ENCODE data around the gene ELAVL3.

The ELAVL3 gene

GRCh38 chr19:11405846-11406643 is 74.8 kb downstream of the ELAVL3 start:
- DNase-seq = no peak

GRCh38 chr19:11404588-11405222 is 76.1 kb downstream of the ELAVL3 start:
- no peak for DNase-seq

- no peak for DNase-seq
Measured at GRCh38 chr19:11401808-11402543, 78.9 kb downstream of the ELAVL3 start.
